K562 (cell line): Measurements from ENCODE around the gene IFIT2. TPM values are rescaled to one million over a fixed set of nuclear protein-coding genes. Genes with fewer than 3 reads are reported as not detected.

Experiments used
- ATF1 ChIP-seq, 2 experiments: fragments of 450-650 bp in 1 of 2; IDR thresholded peaks; 2 replicates each; pipeline ENCODE4 v1.6.1; 2016; ENCODE audit warnings: missing compliant biosample characterization in 1 of 2, missing genetic modification characterization in 1 of 2
- CREM ChIP-seq: IDR thresholded peaks from 2 replicates; pipeline ENCODE4 v1.6.1; 2014; ENCODE audit warnings: antibody characterized with exemption, low read depth
- DPF2 ChIP-seq: fragments of 450-650 bp; IDR thresholded peaks from 2 replicates; pipeline ENCODE4 v1.6.1; 2016
- FOXK2 ChIP-seq, 2 experiments: fragments of 450-650 bp; IDR thresholded peaks in 1 of 2; conservative IDR thresholded peaks in 1 of 2; 2 replicates each; pipeline ENCODE4 v1.6.1; 2016; ENCODE audit warnings: low read depth in 2 of 2, mild to moderate bottlenecking in 1 of 2
- GTF2E2 ChIP-seq: fragments of 200-800 bp; sonication (Bioruptor generic); IDR thresholded peaks from 2 replicates; pipeline ENCODE4 v1.6.1; 2016; ENCODE audit warnings: missing genetic modification characterization, missing compliant biosample characterization
- HEY1 ChIP-seq: fragments of 250-450 bp; sonication (Bioruptor Pico); IDR thresholded peaks from 2 replicates; pipeline ENCODE4 v1.5.0; 2020; ENCODE audit warnings: mild to moderate bottlenecking, moderate library complexity, borderline replicate concordance
- HNRNPH1 ChIP-seq: fragments of 200-400 bp; formaldehyde crosslinking; optimal IDR thresholded peaks from 2 replicates; pipeline ENCODE3; 2017; ENCODE audit warnings: low read depth, mild to moderate bottlenecking, low read length, moderate library complexity
- MNT ChIP-seq, 2 experiments: fragments of 450-650 bp; conservative IDR thresholded peaks; 2 replicates each; pipeline ENCODE4 v1.6.1; 2017; ENCODE audit warnings: mild to moderate bottlenecking in 2 of 2, moderate library complexity in 2 of 2
- MTF1 ChIP-seq: fragments of 250-450 bp; sonication (Bioruptor Pico); IDR thresholded peaks from 2 replicates; pipeline ENCODE4 v1.9.0; 2021; ENCODE audit warnings: moderate library complexity, mild to moderate bottlenecking, inconsistent platforms, borderline replicate concordance
- NCOR1 ChIP-seq: fragments of 450-650 bp; IDR thresholded peaks from 2 replicates; pipeline ENCODE4 v1.6.1; 2016; ENCODE audit warnings: mild to moderate bottlenecking, moderate library complexity
- NONO ChIP-seq, 2 experiments: fragments of 200-400 bp in 1 of 2; fragments of 450-650 bp in 1 of 2; formaldehyde crosslinking in 1 of 2; IDR thresholded peaks; 2 replicates each; pipeline ENCODE4 v1.6.1; 2017; ENCODE audit warnings: low read depth in 2 of 2, mild to moderate bottlenecking in 2 of 2, moderate library complexity in 2 of 2, low read length in 1 of 2
- NR2C1 ChIP-seq, 2 experiments: fragments of 450-650 bp; IDR thresholded peaks; 2 replicates each; pipeline ENCODE4 v1.6.1; 2017; ENCODE audit warnings: mild to moderate bottlenecking in 2 of 2, antibody characterized with exemption in 1 of 2, inconsistent platforms in 1 of 2, missing compliant biosample characterization in 1 of 2, missing genetic modification characterization in 1 of 2
- NR3C1 ChIP-seq: sonication (generic); formaldehyde crosslinking; IDR thresholded peaks from 2 replicates; pipeline ENCODE4 v1.8.1; 2022; ENCODE audit warnings: missing genetic modification reagents
- NR4A1 ChIP-seq, 2 experiments: fragments of 250-450 bp in 1 of 2; fragments of 450-650 bp in 1 of 2; sonication (Bioruptor Pico) in 1 of 2; IDR thresholded peaks; 2 replicates each; pipeline versions ENCODE4 v1.4.0 to v1.6.1; 2016 to 2020; ENCODE audit warnings: mild to moderate bottlenecking in 2 of 2, missing compliant biosample characterization in 1 of 2, missing genetic modification characterization in 1 of 2, moderate library complexity in 1 of 2
- PTBP1 ChIP-seq: fragments of 200-400 bp; formaldehyde crosslinking; IDR thresholded peaks from 2 replicates; pipeline ENCODE4 v1.6.1; 2017; ENCODE audit warnings: low read depth, low read length
- TAF7 ChIP-seq: fragments of 450-650 bp; IDR thresholded peaks from 2 replicates; pipeline ENCODE4 v1.6.1; 2016; ENCODE audit warnings: missing genetic modification characterization, missing compliant biosample characterization
- ZBTB33 ChIP-seq: sonication (generic); formaldehyde crosslinking; IDR thresholded peaks from 2 replicates; pipeline ENCODE4 v1.8.1; 2023; ENCODE audit warnings: mild to moderate bottlenecking, missing genetic modification reagents
- ZFP91 ChIP-seq: sonication (generic); formaldehyde crosslinking; IDR thresholded peaks from 2 replicates; pipeline ENCODE4 v1.8.0; 2022; ENCODE audit warnings: mild to moderate bottlenecking, missing genetic modification reagents
- ZKSCAN1 ChIP-seq: fragments of 150-350 bp; IDR thresholded peaks from 2 replicates; pipeline ENCODE4 v1.6.1; 2016; ENCODE audit warnings: low read depth, low read length
- ZNF24 ChIP-seq: fragments of 450-650 bp; IDR thresholded peaks from 2 replicates; pipeline ENCODE4 v1.6.1; 2016
- ZNF589 ChIP-seq: fragments of 200-800 bp; sonication (Bioruptor generic); IDR thresholded peaks from 2 replicates; pipeline ENCODE4 v1.6.1; 2016; ENCODE audit warnings: low read depth, missing genetic modification characterization, missing compliant biosample characterization
- ZSCAN32 ChIP-seq: fragments of 450-650 bp; formaldehyde crosslinking; IDR thresholded peaks from 2 replicates; pipeline ENCODE4 v1.4.0; 2020; ENCODE audit warnings: mild to moderate bottlenecking, moderate library complexity
- polyA plus RNA-seq, 8 experiments: library from polyadenylated mRNA; depleted of rRNA in 4 of 8; stranded (reverse) in 5 of 8; unstranded in 3 of 8; fragments of >200 nt; fragmentation: Nextera tagmentation in 2 of 8; fragmentation: Illumina TruSeq in 1 of 8; extraction: Ambion mirVana in 2 of 8; extraction: Trizol in 1 of 8; gene quantifications; 2 replicates each; pipeline versions ENCODE4 v1.2.1 to v1.2.3, GENCODE V29; 2011 to 2014; ENCODE audit warnings: inconsistent platforms in 1 of 8, missing spikeins in 1 of 8
- total RNA-seq, 7 experiments: library from RNA; depleted of rRNA in 6 of 7; stranded (reverse); fragments of >200 nt in 6 of 7; fragmentation: Illumina TruSeq in 2 of 7; extraction: Trizol in 2 of 7; gene quantifications; 2 replicates each; pipeline versions ENCODE4 v1.2.1 to v1.2.3, GENCODE V29; 2011 to 2021; ENCODE audit warnings: low replicate concordance in 1 of 7

The IFIT2 gene
- total and polyA plus RNA-seq, 9 of the 15 experiments (the other 6 are each of a cell fraction or from before 2014, with no cell fraction given), result 0.03 to 0.25 (median 0.10) TPM; not detected in 1

GRCh38 chr10:89327803-89328441, 26.1 kb downstream of the IFIT2 start, which contains the start of gene IFIT3 (continued):
- TF ChIP-seq CREM (0 out of 2 replicates have a peak, but pooled peaks have one; percentile 14), FOXK2 (conservative IDR thresholded peaks at IDR 0.05 in 1 of 2, IDR thresholded peaks at IDR 0.05 in 1 of 2; ENCODE audit: low read depth in 2 of 2) (peak in 1 of 2 experiments; percentile 66; a peak in 2 of 4 replicates), NR3C1 (no peak), PTBP1 (no peak), NONO (IDR thresholded peaks at IDR 0.05; ENCODE audit: low read depth in 2 of 2, low read length in 1 of 2) (no peak), NR2C1 (IDR thresholded peaks at IDR 0.05) (no peak), NR2C1 (tag; IDR thresholded peaks at IDR 0.05) (no peak), NR4A1 (CRISPR knock-in tag; IDR thresholded peaks at IDR 0.05) (no peak), NR4A1 (tag; IDR thresholded peaks at IDR 0.05) (no peak), MTF1 (CRISPR knock-in tag) (no peak), DPF2 (0 out of 2 replicates have a peak, but pooled peaks have one; percentile 54), ZSCAN32 (CRISPR knock-in tag) (no peak), GTF2E2 (tag) (peak; percentile 75), NCOR1 (0 out of 2 replicates have a peak, but pooled peaks have one; percentile 6), ZKSCAN1 (no peak), TAF7 (tag) (peak; percentile 51; the same call in 1 of the 2 replicates), HEY1 (no peak), ZFP91 (CRISPR knock-in tag) (no peak), HNRNPH1 (no peak), ZNF24 (no peak), ZNF589 (CRISPR knock-in tag) (0 out of 2 replicates have a peak, but pooled peaks have one; percentile 43), ATF1 (CRISPR knock-in tag; IDR thresholded peaks at IDR 0.05) (no peak), ATF1 (tag; IDR thresholded peaks at IDR 0.05) (peak; percentile 43; the same call in 1 of the 2 replicates), MNT (conservative IDR thresholded peaks at IDR 0.05) (peak; percentile 17 to 43; a peak in 1 of 4 replicates), ZBTB33 (CRISPR knock-in tag) (no peak)
